ENCODE results near the gene KIF6. TPM values are rescaled to one million over a fixed set of nuclear protein-coding genes. Genes with fewer than 3 reads are reported as not detected.

The KIF6 gene
- total RNA-seq, 1 donor from 2014 or later: 0.43 TPM

- H3K4me3 ChIP-seq: no peak overlapping the region
- intact Hi-C loops (cut with DNase I): no loop called here
- no peaks in the 10 kb centered on the region for H3K9me3 ChIP-seq
- no peaks in the 10 kb centered on the region for H3K27me3 ChIP-seq
- no peak for DNase-seq (ENCODE audit: low spot score in 2 of 2)
- H3K4me1 ChIP-seq: peaks cover 0 to 12% of the 10 kb centered on the region in 2 donors
- H3K27ac ChIP-seq: peak overlapping the region; percentile 67 to 73
- TF ChIP-seq CTCF (IDR thresholded peaks at IDR 0.05): no peak
- no peaks in the 10 kb centered on the region for H3K36me3 ChIP-seq
Measured at GRCh38 chr6:39754514-39755115, 29.4 kb upstream of the KIF6 start.

- intact Hi-C loops (cut with DNase I): no loop called here
- Histone ChIP-seq H3K36me3 (no peaks in the 10 kb centered on the region), H3K9me3 (no peaks in the 10 kb centered on the region), H3K4me3 (no peak overlapping the region), H3K27me3 (no peaks in the 10 kb centered on the region), H3K27ac (peak overlapping the region; percentile 67 to 73), H3K4me1 (peaks cover 0 to 12% of the 10 kb centered on the region in 2 donors)
- DNase-seq (ENCODE audit: low spot score in 2 of 2): peak in 1 of 2 donors; percentile 70
- TF ChIP-seq CTCF (IDR thresholded peaks at IDR 0.05): no peak
Measured at GRCh38 chr6:39753725-39754045, 28.5 kb upstream of the KIF6 start.

GRCh38 chr6:39752835-39753724, 27.9 kb upstream of the KIF6 start:
- H3K27me3 ChIP-seq: no peaks in the 10 kb centered on the region
- no peak overlapping the region for H3K4me3 ChIP-seq
- H3K27ac ChIP-seq: peak overlapping the region; percentile 67 to 73
- H3K4me1 ChIP-seq: peaks cover 0 to 12% of the 10 kb centered on the region in 2 donors
- no peaks in the 10 kb centered on the region for H3K9me3 ChIP-seq
- no peaks in the 10 kb centered on the region for H3K36me3 ChIP-seq
- no peak for TF ChIP-seq CTCF (IDR thresholded peaks at IDR 0.05)
- intact Hi-C loops (cut with DNase I): no loop called here
- DNase-seq (ENCODE audit: low spot score in 2 of 2): no peak

GRCh38 chr6:39746795-39747194, 21.6 kb upstream of the KIF6 start:
- H3K4me1 ChIP-seq: no peaks in the 10 kb centered on the region
- no peaks in the 10 kb centered on the region for H3K9me3 ChIP-seq
- no peak for DNase-seq (ENCODE audit: low spot score in 2 of 2)
- H3K36me3 ChIP-seq: no peaks in the 10 kb centered on the region
- no peak overlapping the region for H3K27ac ChIP-seq
- no peak overlapping the region for H3K4me3 ChIP-seq
- intact Hi-C loops (cut with DNase I): no loop called here
- no peaks in the 10 kb centered on the region for H3K27me3 ChIP-seq
- no peak for TF ChIP-seq CTCF (IDR thresholded peaks at IDR 0.05)

- H3K27ac ChIP-seq: no peak overlapping the region
- H3K4me3 ChIP-seq: no peak overlapping the region
- no peaks in the 10 kb centered on the region for H3K9me3 ChIP-seq
- H3K27me3 ChIP-seq: no peaks in the 10 kb centered on the region
- intact Hi-C loops (cut with DNase I): no loop called here
- DNase-seq (ENCODE audit: low spot score in 2 of 2): no peak
- no peak for TF ChIP-seq CTCF (IDR thresholded peaks at IDR 0.05)
- no peaks in the 10 kb centered on the region for H3K36me3 ChIP-seq
- H3K4me1 ChIP-seq: no peaks in the 10 kb centered on the region
Measured at GRCh38 chr6:39733704-39734103, 8.5 kb upstream of the KIF6 start.

Measured in ascending aorta (tissue), 2 donors.